GM12878 (cell line): ENCODE results near the gene SNW1. TPM values are rescaled to one million over a fixed set of nuclear protein-coding genes. Genes with fewer than 3 reads are reported as not detected.

Experiments used
- ATAC-seq: fragments of 200-7000 bp; cut with Tn5 transposase; 3 replicates; pipeline ENCODE4 v1.9.1; 2020; ENCODE audit warnings: mild to moderate bottlenecking, moderate library complexity
- BruUV-seq: library from RNA; stranded (reverse); fragments of 400-500 nt; replicated peaks from 2 replicates; lab custom pipeline; 2021; lab: Mats Ljungman, UMichigan
- CTCF ChIA-PET: fragments of 300-600 bp; sonication (Branson Sonifier 250); formaldehyde crosslinking; extraction: SDS; loops from one replicate; lab custom pipeline; 2021; ENCODE audit warnings: inconsistent platforms; lab: Yijun Ruan, JAX
- POLR2A ChIA-PET: fragments of 350-600 bp; formaldehyde crosslinking; extraction: SDS; loops from one replicate; lab custom pipeline; 2021; ENCODE audit warnings: inconsistent platforms; lab: Charles Lee
- RAD21 ChIA-PET: fragments of 300-600 bp; sonication (Branson Sonifier 250); formaldehyde crosslinking; loops from one replicate; lab custom pipeline; 2023; ENCODE audit warnings: antibody characterized with exemption; ENCODE audit not compliant: unreplicated experiment; lab: Charles Lee
- SMC1A ChIA-PET: fragments of 300-600 bp; sonication (Branson Sonifier 250); formaldehyde crosslinking; loops from one replicate; lab custom pipeline; 2023; ENCODE audit not compliant: unreplicated experiment, uncharacterized antibody; lab: Charles Lee
- DNase-seq: peaks from one replicate; pipeline ENCODE4 v3.0.0-alpha.2; 2011; ENCODE audit warnings: low read depth, low spot score
- FAIRE-seq: peaks from 3 replicates; lab custom pipeline; 2011; peaks lifted over from hg19 to GRCh38; lab: Jason Lieb, UNC
- H2AFZ ChIP-seq: 2 replicates; pipeline ENCODE4 v1.6.0; 2011; ENCODE audit warnings: low read depth, low read length, control low read depth; ENCODE audit not compliant: control insufficient read depth
- H3K27ac ChIP-seq: 2 replicates; pipeline ENCODE4 v1.5.1; 2011; ENCODE audit warnings: control low read depth; ENCODE audit not compliant: control insufficient read depth, insufficient read depth
- H3K27me3 ChIP-seq, 2 experiments: replicated peaks in 1 of 2; 2 replicates each; pipeline versions ENCODE4 v1.6.0 to v1.6.1; 2011; ENCODE audit warnings: low read length in 1 of 2; ENCODE audit not compliant: control insufficient read depth in 2 of 2, insufficient read depth in 2 of 2
- H3K36me3 ChIP-seq, 2 experiments: 2 replicates each; pipeline ENCODE4 v1.5.1; 2011; ENCODE audit warnings: low read length in 1 of 2; ENCODE audit not compliant: control insufficient read depth in 2 of 2, insufficient read depth in 2 of 2
- H3K4me1 ChIP-seq: 2 replicates; pipeline ENCODE4 v1.6.1; 2011; ENCODE audit warnings: mild to moderate bottlenecking, low read length, moderate library complexity, mixed read lengths; ENCODE audit not compliant: control insufficient read depth, insufficient read depth
- H3K4me2 ChIP-seq: 2 replicates; pipeline ENCODE4 v1.6.0; 2011; ENCODE audit warnings: control low read depth; ENCODE audit not compliant: control insufficient read depth, insufficient read depth
- H3K4me3 ChIP-seq: fragments of 200-600 bp; sonication (generic); 2 replicates; pipeline ENCODE4 v1.5.1; 2016
- H3K79me2 ChIP-seq: 2 replicates; pipeline ENCODE4 v1.6.0; 2011; ENCODE audit warnings: low read length; ENCODE audit not compliant: control insufficient read depth, insufficient read depth
- H3K9ac ChIP-seq: 2 replicates; pipeline ENCODE4 v1.8.0; 2011; ENCODE audit warnings: low read length, control low read depth, mixed read lengths; ENCODE audit not compliant: control insufficient read depth, insufficient read depth
- H3K9me3 ChIP-seq: replicated peaks from 3 replicates; pipeline ENCODE4 v1.5.1; 2011; ENCODE audit warnings: mild to moderate bottlenecking, low read length; ENCODE audit not compliant: control insufficient read depth, insufficient read depth
- H4K20me1 ChIP-seq: 2 replicates; pipeline ENCODE4 v1.6.0; 2011; ENCODE audit not compliant: control insufficient read depth, insufficient read depth
- BACH1 ChIP-seq: fragments of 450-650 bp; IDR thresholded peaks from 2 replicates; pipeline ENCODE4 v1.6.1; 2017; ENCODE audit warnings: mild to moderate bottlenecking, borderline replicate concordance
- CREB1 ChIP-seq: IDR thresholded peaks from 2 replicates; pipeline ENCODE4 v1.6.1; 2012; ENCODE audit warnings: low read depth, mild to moderate bottlenecking, inconsistent platforms
- HDAC6 ChIP-seq: fragments of 200-600 bp; sonication (generic); IDR thresholded peaks from one replicate; pipeline ENCODE4 v1.8.0; 2017; ENCODE audit warnings: antibody characterized with exemption; ENCODE audit not compliant: unreplicated experiment
- JUND ChIP-seq: IDR thresholded peaks from 2 replicates; pipeline ENCODE4 v1.6.1; 2012; ENCODE audit warnings: low read depth, mild to moderate bottlenecking, low read length, improper control_type of control experiment, moderate library complexity
- MTA2 ChIP-seq: fragments of 450-650 bp; IDR thresholded peaks from 2 replicates; pipeline ENCODE4 v1.6.1; 2016; ENCODE audit warnings: low read depth, mild to moderate bottlenecking, moderate library complexity
- MTA3 ChIP-seq: IDR thresholded peaks from 2 replicates; pipeline ENCODE4 v1.6.1; 2012; ENCODE audit warnings: low read length, inconsistent platforms, borderline replicate concordance
- SMAD5 ChIP-seq: IDR thresholded peaks from 2 replicates; pipeline ENCODE4 v1.6.1; 2016; ENCODE audit warnings: antibody characterized with exemption, low read depth
- SP1 ChIP-seq: IDR thresholded peaks from one replicate; pipeline ENCODE4 v1.6.1; 2011; ENCODE audit warnings: low read depth, low read length
- SREBF2 ChIP-seq: IDR thresholded peaks from 2 replicates; pipeline ENCODE4 v1.6.1; 2012; ENCODE audit warnings: mild to moderate bottlenecking, low read length
- STAT1 ChIP-seq: fragments of 450-650 bp; conservative IDR thresholded peaks from 2 replicates; pipeline ENCODE4 v1.6.1; 2014; ENCODE audit warnings: antibody characterized with exemption, mild to moderate bottlenecking
- WRNIP1 ChIP-seq: IDR thresholded peaks from 2 replicates; pipeline ENCODE4 v1.6.1; 2011; ENCODE audit warnings: low read depth, low read length, improper control_type of control experiment, borderline replicate concordance
- ZNF592 ChIP-seq: fragments of 450-650 bp; IDR thresholded peaks from 2 replicates; pipeline ENCODE4 v1.6.1; 2017; ENCODE audit warnings: mild to moderate bottlenecking, moderate library complexity
- WGBS: methylation state at CpG from one replicate; pipeline ENCODE4 v1.1.6; 2016; ENCODE audit warnings: low lambda C conversion rate; ENCODE audit not compliant: insufficient replicate concordance, insufficient coverage; ENCODE audit errors: missing lambda C conversion rate; 5-methylcytosine and 5-hydroxymethylcytosine counted together
- in situ Hi-C: fragments of 300-500 bp; cut with MboI; formaldehyde crosslinking; loops from 9 replicates; pipeline ENCODE4 v1.14.3; 2018; ENCODE audit warnings: mixed read lengths
- intact Hi-C: fragments of 100-400 bp; cut with micrococcal nuclease; formaldehyde crosslinking; loops from one replicate; pipeline ENCODE4 v1.14.2; 2022; ENCODE audit not compliant: unreplicated experiment
- polyA plus RNA-seq, 11 experiments: library from polyadenylated mRNA; depleted of rRNA in 4 of 11; unstranded in 6 of 11; stranded (reverse) in 5 of 11; fragments of >200 nt; fragmentation: Nextera tagmentation in 4 of 11; fragmentation: Illumina TruSeq in 1 of 11; extraction: Ambion mirVana in 4 of 11; extraction: Trizol in 1 of 11; gene quantifications; 1 replicate in 1 of 11; 2 replicates in 10 of 11; pipeline versions ENCODE4 v1.2.1 to v1.2.3, GENCODE V29; 2011 to 2016; ENCODE audit warnings: inconsistent platforms in 2 of 11, missing spikeins in 2 of 11, low read depth in 1 of 11
- total RNA-seq, 4 experiments: library from RNA; depleted of rRNA in 3 of 4; stranded (reverse); fragments of >200 nt in 3 of 4; fragmentation: Illumina TruSeq in 1 of 4; extraction: Trizol in 1 of 4; gene quantifications; 2 replicates each; pipeline versions ENCODE4 v1.2.1 to v1.2.3, GENCODE V29; 2013 to 2021
- TF ChIP-seq, protein P1 (sequence below): IDR thresholded peaks from 2 replicates; pipeline ENCODE4 v1.6.1; 2011; ENCODE audit warnings: mild to moderate bottlenecking, low read depth, low read length, moderate library complexity; ENCODE audit not compliant: insufficient replicate concordance

Gene SNW1
- total and polyA plus RNA-seq, 10 of the 15 experiments (the other 5 are each of a cell fraction or from before 2014, with no cell fraction given) = 56.6 to 109 (median 75.7) TPM

- no peak for TF ChIP-seq ZNF592
These were observed 22.3 kb downstream of the SNW1 start (continued) for GRCh38 chr14:77738559-77739250.

- intact Hi-C loops = no loop called here
- H3K9ac ChIP-seq = no peak overlapping the region
- no peaks in the 10 kb centered on the region for H3K79me2 ChIP-seq
- TF ChIP-seq HDAC6 (no peak), SP1 (no peak), SREBF2 (no peak), CREB1 (no peak), STAT1 (no peak), WRNIP1 (no peak), JUND (no peak), SMAD5 (no peak), ZNF592 (no peak), BACH1 (no peak), MTA3 (no peak), MTA2 (no peak)
- TF ChIP-seq, protein P1, sequence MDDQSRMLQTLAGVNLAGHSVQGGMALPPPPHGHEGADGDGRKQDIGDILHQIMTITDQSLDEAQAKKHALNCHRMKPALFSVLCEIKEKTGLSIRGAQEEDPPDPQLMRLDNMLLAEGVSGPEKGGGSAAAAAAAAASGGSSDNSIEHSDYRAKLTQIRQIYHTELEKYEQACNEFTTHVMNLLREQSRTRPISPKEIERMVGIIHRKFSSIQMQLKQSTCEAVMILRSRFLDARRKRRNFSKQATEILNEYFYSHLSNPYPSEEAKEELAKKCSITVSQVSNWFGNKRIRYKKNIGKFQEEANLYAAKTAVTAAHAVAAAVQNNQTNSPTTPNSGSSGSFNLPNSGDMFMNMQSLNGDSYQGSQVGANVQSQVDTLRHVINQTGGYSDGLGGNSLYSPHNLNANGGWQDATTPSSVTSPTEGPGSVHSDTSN = no peak
- TF ChIP-seq, all 136 proteins: peak for 0
- Histone ChIP-seq H4K20me1 (no peaks in the 10 kb centered on the region), H3K27ac (no peak overlapping the region), H3K4me1 (no peaks in the 10 kb centered on the region), H2AFZ (no peak overlapping the region), H3K36me3 (peaks cover 5 to 37% of the 10 kb centered on the region in 2 experiments), H3K9me3 (no peaks in the 10 kb centered on the region), H3K4me3 (no peak overlapping the region), H3K4me2 (no peak overlapping the region), H3K27me3 (no peaks in the 10 kb centered on the region)
- RAD21 ChIA-PET = no interaction called here
- no TSS peak for BruUV-seq
- POLR2A ChIA-PET = no interaction called here
- ATAC-seq (no peak), DNase-seq (no peak), FAIRE-seq (no peak)
- SMC1A ChIA-PET = interaction anchor here (1.5 to 2.0 kb wide), 2 partner anchors 21 to 30 kb away, joined by 3 to 5 read pairs; partner anchors contain the start of gene SNW1
- CTCF ChIA-PET = no interaction called here
- 94% methylated on average over 3 of the region's 3 CpGs for WGBS
- in situ Hi-C loops = no loop called here
These were observed 29.9 kb downstream of the SNW1 start for GRCh38 chr14:77730976-77731497.
